ENCODE data around the gene PIGP. TPM values are rescaled to one million over a fixed set of nuclear protein-coding genes. Genes with fewer than 3 reads are reported as not detected.
"Not testable (repeated sequence)": the region's sequence is repeated elsewhere in the genome, so short reads cannot be mapped to it uniquely, and the experiment has no call there.

Gene PIGP
- polyA plus RNA-seq (ENCODE audit: insufficient read length), result 28.9 TPM

GRCh38 chr21:37072988-37073416, at the start of gene PIGP, which contains the start of gene TTC3:
Gene PIGP (minus strand): TSS chr21:37073071. CDS start chr21:37072515, 556 bp downstream.
Gene TTC3 (plus strand): TSS chr21:37073254. CDS start chr21:37087258, 14,004 bp downstream.
- peak; percentile 99 for DNase-seq

GRCh38 chr21:37119421-37120218, 46.7 kb upstream of the PIGP start:
- DNase-seq, result no peak

- DNase-seq, result no peak
Observed at GRCh38 chr21:37118187-37118826, 45.4 kb upstream of the PIGP start.

- DNase-seq, result no peak
Observed at GRCh38 chr21:37117204-37117603, 44.3 kb upstream of the PIGP start.

GRCh38 chr21:37116459-37116858, 43.6 kb upstream of the PIGP start:
- not testable (repeated sequence) for DNase-seq

GRCh38 chr21:37114301-37114700, 41.4 kb upstream of the PIGP start:
- not testable (repeated sequence) for DNase-seq

- not testable (repeated sequence) for DNase-seq
Observed at GRCh38 chr21:37111029-37111428, 38.2 kb upstream of the PIGP start.

- DNase-seq, result no peak
Observed at GRCh38 chr21:37106998-37107397, 34.1 kb upstream of the PIGP start.

- not testable (repeated sequence) for DNase-seq
Observed at GRCh38 chr21:37102746-37103145, 29.9 kb upstream of the PIGP start.

- DNase-seq, result no peak
Observed at GRCh38 chr21:37101384-37101783, 28.5 kb upstream of the PIGP start.

- no peak for DNase-seq
Observed at GRCh38 chr21:37100316-37100715, 27.4 kb upstream of the PIGP start.

- DNase-seq, result no peak
Observed at GRCh38 chr21:37098751-37099150, 25.9 kb upstream of the PIGP start.

GRCh38 chr21:37095821-37096220, 22.9 kb upstream of the PIGP start:
- no peak for DNase-seq

- DNase-seq, result no peak
Observed at GRCh38 chr21:37093977-37094376, 21.1 kb upstream of the PIGP start.

- DNase-seq, result no peak
Observed at GRCh38 chr21:37088186-37088735, 15.4 kb upstream of the PIGP start.

GRCh38 chr21:37087188-37087587, 14.3 kb upstream of the PIGP start:
- no peak for DNase-seq

- no peak for DNase-seq
Observed at GRCh38 chr21:37085726-37086125, 12.9 kb upstream of the PIGP start.

- no peak for DNase-seq
Observed at GRCh38 chr21:37082856-37083528, 10.1 kb upstream of the PIGP start.

- DNase-seq, result no peak
Observed at GRCh38 chr21:37082375-37082774, 9.5 kb upstream of the PIGP start.

GRCh38 chr21:37079211-37079824, 6.4 kb upstream of the PIGP start:
- no peak for DNase-seq

- DNase-seq, result no peak
Observed at GRCh38 chr21:37077403-37077802, 4.5 kb upstream of the PIGP start.

- DNase-seq, result no peak
Observed at GRCh38 chr21:37076087-37076850, 3.4 kb upstream of the PIGP start.
